ENCODE results near the gene RGP1.

The RGP1 gene, protein sequence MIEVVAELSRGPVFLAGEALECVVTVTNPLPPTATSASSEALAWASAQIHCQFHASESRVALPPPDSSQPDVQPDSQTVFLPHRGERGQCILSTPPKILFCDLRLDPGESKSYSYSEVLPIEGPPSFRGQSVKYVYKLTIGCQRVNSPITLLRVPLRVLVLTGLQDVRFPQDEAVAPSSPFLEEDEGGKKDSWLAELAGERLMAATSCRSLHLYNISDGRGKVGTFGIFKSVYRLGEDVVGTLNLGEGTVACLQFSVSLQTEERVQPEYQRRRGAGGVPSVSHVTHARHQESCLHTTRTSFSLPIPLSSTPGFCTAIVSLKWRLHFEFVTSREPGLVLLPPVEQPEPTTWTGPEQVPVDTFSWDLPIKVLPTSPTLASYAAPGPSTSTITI

DNA sequence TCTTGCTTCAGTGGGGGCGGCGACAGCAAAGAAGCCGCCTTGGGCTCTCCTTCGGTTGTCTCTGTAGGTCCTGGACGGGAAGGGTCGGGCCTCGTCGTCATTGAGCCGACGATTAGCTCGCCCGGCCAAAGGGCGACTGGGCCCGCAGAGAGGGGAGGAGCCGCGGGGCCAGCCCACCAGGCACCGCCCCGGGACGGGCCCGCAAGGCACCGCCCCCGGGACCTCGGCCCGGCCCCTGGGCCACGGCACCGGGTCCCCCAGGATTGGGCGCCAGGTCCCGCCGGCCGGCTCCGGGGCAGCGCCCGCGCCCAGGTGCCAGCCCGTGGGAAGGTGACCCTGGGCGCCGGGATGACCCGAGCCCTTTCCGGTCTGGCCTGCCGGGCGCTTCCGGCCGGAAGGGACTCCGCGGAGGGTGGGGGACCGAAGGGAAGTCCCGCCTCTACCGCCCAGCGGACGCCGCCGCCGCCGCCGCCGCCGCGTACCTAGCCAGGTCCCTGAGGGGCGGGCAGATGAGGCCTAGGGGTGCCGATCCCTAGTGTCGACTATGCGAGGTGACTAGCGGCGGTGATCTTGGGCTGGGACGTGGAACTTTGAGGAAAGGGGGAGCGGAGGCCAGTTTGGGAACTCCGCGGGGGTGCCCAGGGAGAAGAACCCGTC lies at the start of gene RGP1, which contains the start of gene GBA2:
Gene RGP1 (plus strand): TSS at position 430 of the 657 bp plus-strand sequence. CDS start 469 bp downstream, outside the sequence.
Gene GBA2 (minus strand): TSS at position 371 of the 657 bp plus-strand sequence. CDS start 524 bp downstream, outside the sequence.
- Mint-ChIP-seq H3K27me3 (ENCODE audit: low read depth, poor library complexity) (peaks cover 8% of the 10 kb centered on the region), H3K9me3 (no peaks in the 10 kb centered on the region), H3K4me1 (peaks cover 40% of the 10 kb centered on the region), H3K27ac (no peak within 1 kb of the TSS), H3K36me3 (ENCODE audit: low read depth) (peaks cover 43% of the 10 kb centered on the region), H3K4me3 (peak within 1 kb of the TSS; percentile 95)
- peak; percentile 84 for DNase-seq
- TF ChIP-seq, protein P1, sequence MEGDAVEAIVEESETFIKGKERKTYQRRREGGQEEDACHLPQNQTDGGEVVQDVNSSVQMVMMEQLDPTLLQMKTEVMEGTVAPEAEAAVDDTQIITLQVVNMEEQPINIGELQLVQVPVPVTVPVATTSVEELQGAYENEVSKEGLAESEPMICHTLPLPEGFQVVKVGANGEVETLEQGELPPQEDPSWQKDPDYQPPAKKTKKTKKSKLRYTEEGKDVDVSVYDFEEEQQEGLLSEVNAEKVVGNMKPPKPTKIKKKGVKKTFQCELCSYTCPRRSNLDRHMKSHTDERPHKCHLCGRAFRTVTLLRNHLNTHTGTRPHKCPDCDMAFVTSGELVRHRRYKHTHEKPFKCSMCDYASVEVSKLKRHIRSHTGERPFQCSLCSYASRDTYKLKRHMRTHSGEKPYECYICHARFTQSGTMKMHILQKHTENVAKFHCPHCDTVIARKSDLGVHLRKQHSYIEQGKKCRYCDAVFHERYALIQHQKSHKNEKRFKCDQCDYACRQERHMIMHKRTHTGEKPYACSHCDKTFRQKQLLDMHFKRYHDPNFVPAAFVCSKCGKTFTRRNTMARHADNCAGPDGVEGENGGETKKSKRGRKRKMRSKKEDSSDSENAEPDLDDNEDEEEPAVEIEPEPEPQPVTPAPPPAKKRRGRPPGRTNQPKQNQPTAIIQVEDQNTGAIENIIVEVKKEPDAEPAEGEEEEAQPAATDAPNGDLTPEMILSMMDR (IDR thresholded peaks at IDR 0.05) = no peak

DNA sequence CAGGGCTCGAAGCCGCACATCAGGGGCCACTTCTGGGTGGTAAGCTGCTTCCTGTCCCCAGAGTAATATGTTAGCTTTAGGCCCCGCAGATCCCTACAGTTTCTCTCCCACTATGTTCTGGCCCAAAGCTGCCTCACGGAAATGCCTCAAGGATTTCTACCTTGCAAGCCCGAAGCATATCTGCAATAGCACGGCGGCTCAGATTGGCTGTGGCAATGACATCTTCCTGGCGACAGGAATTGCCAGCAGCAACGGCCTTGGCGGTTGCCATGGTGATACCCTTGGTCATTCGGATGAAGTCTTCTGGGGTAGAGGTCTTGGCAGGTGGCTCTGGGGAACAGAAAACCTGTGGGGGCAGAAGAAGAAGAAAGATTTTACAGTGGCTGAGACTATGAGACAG lies 49.1 kb upstream of the RGP1 start:
- H3K4me1 Mint-ChIP-seq = no peaks in the 10 kb centered on the region
- H3K27ac Mint-ChIP-seq = no peak overlapping the region
- no peaks in the 10 kb centered on the region for H3K27me3 Mint-ChIP-seq (ENCODE audit: low read depth, poor library complexity)
- DNase-seq = no peak
- H3K4me3 Mint-ChIP-seq = no peak overlapping the region
- H3K9me3 Mint-ChIP-seq = no peaks in the 10 kb centered on the region
- TF ChIP-seq, protein P1 (IDR thresholded peaks at IDR 0.05) = no peak
- peaks cover 25% of the 10 kb centered on the region for H3K36me3 Mint-ChIP-seq (ENCODE audit: low read depth)

DNA sequence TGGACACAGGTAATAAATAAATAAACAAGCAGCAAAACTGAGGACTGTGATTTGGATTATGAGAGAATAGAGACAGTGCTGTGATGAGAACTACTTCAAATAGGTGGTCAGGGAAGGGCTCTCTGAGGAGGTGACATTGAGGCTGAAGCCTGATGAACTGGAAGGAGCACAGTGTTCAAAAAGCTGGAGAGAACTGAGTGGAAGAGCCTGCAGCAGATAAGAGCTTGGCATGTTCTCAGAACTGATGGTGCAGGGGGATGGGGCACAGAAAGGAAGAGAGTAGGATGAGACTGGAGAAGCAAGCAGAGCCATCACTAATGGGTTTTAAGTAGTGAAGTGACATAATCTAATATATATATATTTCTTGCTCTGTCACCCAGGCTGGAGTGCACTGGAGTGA lies 48.1 kb upstream of the RGP1 start:
- Mint-ChIP-seq H3K4me3 (no peak overlapping the region), H3K9me3 (no peaks in the 10 kb centered on the region), H3K27ac (no peak overlapping the region), H3K27me3 (ENCODE audit: low read depth, poor library complexity) (no peaks in the 10 kb centered on the region), H3K4me1 (no peaks in the 10 kb centered on the region), H3K36me3 (ENCODE audit: low read depth) (peaks cover 31% of the 10 kb centered on the region)
- TF ChIP-seq, protein P1 (IDR thresholded peaks at IDR 0.05) = no peak
- DNase-seq = no peak

DNA sequence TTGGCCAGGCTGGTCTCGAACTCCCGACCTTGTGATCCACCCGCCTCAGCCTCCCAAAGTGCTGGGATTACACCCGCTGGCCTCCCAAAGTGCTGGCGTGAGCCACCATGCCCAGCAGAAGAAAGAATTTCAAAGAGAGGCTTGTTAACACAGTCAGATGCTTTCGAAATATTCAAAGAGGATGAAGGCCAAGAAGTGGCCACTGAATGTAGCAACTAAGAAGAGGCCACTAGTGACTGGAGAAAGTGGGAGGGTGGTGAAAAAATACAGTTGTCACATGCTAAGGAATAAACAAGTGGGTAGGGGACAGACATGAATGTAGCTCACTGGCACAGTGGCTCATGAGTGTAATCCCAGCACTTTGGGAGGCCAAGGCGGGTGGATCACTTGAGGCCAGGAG lies 46.4 kb upstream of the RGP1 start:
- no peak for DNase-seq
- H3K27ac Mint-ChIP-seq = no peak overlapping the region
- H3K27me3 Mint-ChIP-seq (ENCODE audit: low read depth, poor library complexity) = no peaks in the 10 kb centered on the region
- no peaks in the 10 kb centered on the region for H3K4me1 Mint-ChIP-seq
- no peak overlapping the region for H3K4me3 Mint-ChIP-seq
- peaks cover 33% of the 10 kb centered on the region for H3K36me3 Mint-ChIP-seq (ENCODE audit: low read depth)
- TF ChIP-seq, protein P1 (IDR thresholded peaks at IDR 0.05) = no peak
- H3K9me3 Mint-ChIP-seq = no peaks in the 10 kb centered on the region

DNA sequence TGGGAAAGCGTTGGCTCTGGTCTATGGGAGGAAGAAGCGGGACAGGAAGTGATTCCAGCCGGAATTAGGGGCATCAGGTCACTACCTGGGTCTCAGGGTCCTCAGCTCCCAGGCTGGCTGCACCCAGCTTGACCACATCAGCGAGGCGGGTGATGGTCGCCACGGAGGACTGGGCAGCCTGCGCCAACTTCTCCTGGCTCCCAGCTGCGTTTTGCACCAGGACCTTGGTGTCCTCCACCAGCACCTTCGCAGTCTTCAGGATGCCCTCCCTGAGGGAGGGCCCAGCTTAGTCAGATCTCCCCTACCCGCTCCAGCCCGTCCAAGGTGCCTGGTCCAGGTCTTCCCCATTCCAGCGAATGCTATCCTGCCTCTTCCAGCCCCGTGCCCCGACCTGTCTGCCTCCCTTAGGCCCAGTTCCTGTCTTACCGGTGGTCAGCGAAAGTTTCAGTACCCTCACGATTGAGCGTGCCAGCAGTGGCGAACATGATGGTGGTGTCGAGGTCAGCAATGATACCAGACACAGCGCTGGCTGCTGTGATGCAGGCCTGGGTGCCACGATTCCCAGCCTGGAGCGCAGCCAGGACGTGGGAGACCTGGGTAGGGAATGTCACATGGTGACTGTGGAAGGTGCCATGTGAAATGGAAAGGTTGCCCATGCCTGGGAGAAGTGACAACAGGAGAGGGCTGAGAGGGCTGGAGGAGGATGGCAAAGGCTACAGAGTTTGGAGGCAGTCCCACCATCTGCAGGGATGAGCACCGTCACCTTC lies 45.0 kb upstream of the RGP1 start:
- H3K9me3 Mint-ChIP-seq = no peaks in the 10 kb centered on the region
- H3K4me3 Mint-ChIP-seq = no peak overlapping the region
- TF ChIP-seq, protein P1 (IDR thresholded peaks at IDR 0.05) = no peak
- H3K36me3 Mint-ChIP-seq (ENCODE audit: low read depth) = peaks cover 44% of the 10 kb centered on the region
- H3K4me1 Mint-ChIP-seq = no peaks in the 10 kb centered on the region
- no peak overlapping the region for H3K27ac Mint-ChIP-seq
- H3K27me3 Mint-ChIP-seq (ENCODE audit: low read depth, poor library complexity) = no peaks in the 10 kb centered on the region
- no peak for DNase-seq

Data from nephron progenitor cell (in vitro differentiated cells).